ENCODE data around the gene SPEN. TPM values are rescaled to one million over a fixed set of nuclear protein-coding genes. Genes with fewer than 3 reads are reported as not detected.

Gene SPEN
- total RNA-seq, 2 experiments from 2014 or later, result 59.8 to 60.3 TPM

DNA sequence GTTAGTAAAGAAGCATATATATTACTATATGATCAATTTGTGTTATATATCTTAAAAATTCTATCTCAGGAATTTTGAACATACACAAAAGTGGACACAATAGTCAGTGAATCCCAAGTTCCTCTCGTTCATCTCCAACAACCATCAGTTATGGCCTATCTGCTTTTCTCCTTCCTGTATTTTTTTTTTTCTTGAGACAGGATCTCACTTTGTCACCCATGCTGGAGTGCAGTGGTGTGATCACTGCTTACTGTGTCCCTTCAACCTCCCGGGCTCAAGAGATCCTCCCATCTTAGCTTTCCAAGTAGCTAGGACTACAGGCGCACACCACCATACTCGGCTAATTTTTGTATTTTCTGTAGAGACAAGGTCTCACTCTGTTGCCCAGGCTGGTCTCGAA is 9.4 kb downstream of the SPEN start:
- ATAC-seq, result no peak
- intact Hi-C loops (cut with micrococcal nuclease), result no loop called here
- H3K36me3 Mint-ChIP-seq (ENCODE audit: low read depth), result peaks cover 8% of the 10 kb centered on the region
- peaks cover 34% of the 10 kb centered on the region for H3K4me1 Mint-ChIP-seq (ENCODE audit: low read depth)
- H3K9me3 Mint-ChIP-seq, result no peaks in the 10 kb centered on the region
- no peak overlapping the region for H3K4me3 Mint-ChIP-seq
- POLR2A ChIA-PET, result no interaction called here
- CTCF ChIA-PET, result no interaction called here
- DNase-seq, result no peak
- no peak overlapping the region for H3K27ac Mint-ChIP-seq
- H3K27me3 Mint-ChIP-seq, result no peaks in the 10 kb centered on the region
- TF ChIP-seq, protein P1, sequence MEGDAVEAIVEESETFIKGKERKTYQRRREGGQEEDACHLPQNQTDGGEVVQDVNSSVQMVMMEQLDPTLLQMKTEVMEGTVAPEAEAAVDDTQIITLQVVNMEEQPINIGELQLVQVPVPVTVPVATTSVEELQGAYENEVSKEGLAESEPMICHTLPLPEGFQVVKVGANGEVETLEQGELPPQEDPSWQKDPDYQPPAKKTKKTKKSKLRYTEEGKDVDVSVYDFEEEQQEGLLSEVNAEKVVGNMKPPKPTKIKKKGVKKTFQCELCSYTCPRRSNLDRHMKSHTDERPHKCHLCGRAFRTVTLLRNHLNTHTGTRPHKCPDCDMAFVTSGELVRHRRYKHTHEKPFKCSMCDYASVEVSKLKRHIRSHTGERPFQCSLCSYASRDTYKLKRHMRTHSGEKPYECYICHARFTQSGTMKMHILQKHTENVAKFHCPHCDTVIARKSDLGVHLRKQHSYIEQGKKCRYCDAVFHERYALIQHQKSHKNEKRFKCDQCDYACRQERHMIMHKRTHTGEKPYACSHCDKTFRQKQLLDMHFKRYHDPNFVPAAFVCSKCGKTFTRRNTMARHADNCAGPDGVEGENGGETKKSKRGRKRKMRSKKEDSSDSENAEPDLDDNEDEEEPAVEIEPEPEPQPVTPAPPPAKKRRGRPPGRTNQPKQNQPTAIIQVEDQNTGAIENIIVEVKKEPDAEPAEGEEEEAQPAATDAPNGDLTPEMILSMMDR (IDR thresholded peaks at IDR 0.05), result no peak

GRCh38 chr1:15858069-15858670 is 10.7 kb downstream of the SPEN start:
- Mint-ChIP-seq H3K36me3 (ENCODE audit: low read depth) (peaks cover 10% of the 10 kb centered on the region), H3K4me3 (no peak overlapping the region), H3K27me3 (no peaks in the 10 kb centered on the region), H3K27ac (peak overlapping the region; percentile 27), H3K9me3 (no peaks in the 10 kb centered on the region), H3K4me1 (ENCODE audit: low read depth) (peaks cover 29% of the 10 kb centered on the region)
- TF ChIP-seq, protein P1 (IDR thresholded peaks at IDR 0.05), result no peak
- no peak for ATAC-seq
- POLR2A ChIA-PET, result interaction anchor here (1.7 kb wide), 1 partner anchor 9 kb away, joined by 9 read pairs; no protein-coding TSS in a partner anchor
- no peak for DNase-seq
- CTCF ChIA-PET, result no interaction called here
- intact Hi-C loops (cut with micrococcal nuclease), result no loop called here

- TF ChIP-seq, protein P1 (IDR thresholded peaks at IDR 0.05), result no peak
- DNase-seq, result no peak
- CTCF ChIA-PET, result interaction anchor here (1.3 kb wide), 1 partner anchor 16 kb away, joined by 3 read pairs; no protein-coding TSS in a partner anchor
Observed at GRCh38 chr1:15858672-15859372, 11.3 kb downstream of the SPEN start.

DNA sequence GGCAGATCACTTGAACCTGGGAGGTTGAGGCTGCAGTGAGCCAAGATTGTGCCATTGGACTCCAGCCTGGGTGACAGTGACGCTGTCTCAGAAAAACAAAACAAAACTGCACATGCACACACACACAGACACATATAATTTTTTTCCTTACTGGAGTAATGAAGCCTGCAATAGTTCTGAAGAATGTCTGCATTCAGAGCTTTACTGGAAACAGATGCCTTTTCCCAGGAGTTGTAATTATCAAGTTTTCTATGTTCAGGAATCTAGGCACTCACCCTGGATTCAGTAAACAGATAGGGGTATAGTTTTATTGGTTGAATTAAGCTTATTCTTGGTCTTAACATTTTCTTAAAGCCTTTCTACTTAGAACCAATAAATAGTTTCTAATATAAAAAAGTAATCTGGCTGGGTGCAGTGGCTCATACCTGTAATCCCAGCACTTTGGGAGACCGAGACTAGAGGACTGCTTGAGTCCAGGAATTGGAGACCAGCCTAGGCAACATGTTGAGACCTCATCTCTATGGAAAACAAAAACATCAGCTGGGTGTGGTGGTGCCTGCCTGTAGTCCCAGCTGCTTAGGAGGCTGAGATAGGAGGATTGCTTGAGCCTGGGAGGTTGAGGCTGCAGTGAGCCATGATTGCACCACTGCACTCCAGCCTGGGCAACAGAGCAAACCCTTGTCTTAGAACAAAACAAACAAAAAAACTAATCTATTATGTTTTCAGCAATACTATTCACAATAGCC is 15.8 kb downstream of the SPEN start:
- H3K4me1 Mint-ChIP-seq (ENCODE audit: low read depth), result peaks cover 40% of the 10 kb centered on the region
- H3K4me3 Mint-ChIP-seq, result no peak overlapping the region
- DNase-seq (no peak), ATAC-seq (no peak)
- H3K27ac Mint-ChIP-seq, result no peak overlapping the region
- peaks cover 12% of the 10 kb centered on the region for H3K36me3 Mint-ChIP-seq (ENCODE audit: low read depth)
- POLR2A ChIA-PET, result interaction anchor here (0.6 kb wide), 1 partner anchor 25 kb away, joined by 3 read pairs; no protein-coding TSS in a partner anchor
- TF ChIP-seq, protein P1 (IDR thresholded peaks at IDR 0.05), result no peak
- no peaks in the 10 kb centered on the region for H3K27me3 Mint-ChIP-seq
- intact Hi-C loops (cut with micrococcal nuclease), result no loop called here
- CTCF ChIA-PET, result interaction anchor here (0.6 to 1.1 kb wide), 2 partner anchors 13 to 215 kb away, joined by 3 read pairs; no protein-coding TSS in a partner anchor
- no peaks in the 10 kb centered on the region for H3K9me3 Mint-ChIP-seq

More at GRCh38 chr1:15858672-15859372, 11.3 kb downstream of the SPEN start:
- peaks cover 32% of the 10 kb centered on the region for H3K4me1 Mint-ChIP-seq (ENCODE audit: low read depth)
- intact Hi-C loops (cut with micrococcal nuclease), result no loop called here
- H3K9me3 Mint-ChIP-seq, result no peaks in the 10 kb centered on the region
- ATAC-seq, result no peak
- H3K27ac Mint-ChIP-seq, result no peak overlapping the region
- H3K4me3 Mint-ChIP-seq, result no peak overlapping the region
- POLR2A ChIA-PET, result interaction anchor here (1.0 to 1.7 kb wide), 2 partner anchors 10 to 11 kb away, joined by 4 to 9 read pairs; partner anchors contain the start of gene SPEN
- H3K27me3 Mint-ChIP-seq, result no peaks in the 10 kb centered on the region
- peaks cover 11% of the 10 kb centered on the region for H3K36me3 Mint-ChIP-seq (ENCODE audit: low read depth)
